GM23338 (cell line): ENCODE results near the gene ZBTB6.

Experiments used
- CREB1 ChIP-seq: fragments of 250-450 bp; sonication (Bioruptor Pico); IDR thresholded peaks from 2 replicates; pipeline ENCODE4 v1.5.0; 2020; ENCODE audit warnings: low read depth, mild to moderate bottlenecking, moderate library complexity
- EZH2 ChIP-seq: fragments of 200-600 bp; sonication (generic); IDR thresholded peaks from one replicate; pipeline ENCODE4 v1.8.0; 2017; ENCODE audit warnings: antibody characterized with exemption, mild to moderate bottlenecking, low read depth; ENCODE audit not compliant: unreplicated experiment
- EZH2phosphoT487 ChIP-seq: fragments of 200-600 bp; sonication (generic); IDR thresholded peaks from one replicate; pipeline ENCODE4 v1.8.1; 2018; ENCODE audit warnings: antibody characterized with exemption; ENCODE audit not compliant: unreplicated experiment
- JUNB ChIP-seq: IDR thresholded peaks from one replicate; pipeline ENCODE4 v1.6.1; 2016; ENCODE audit warnings: antibody characterized with exemption; ENCODE audit not compliant: unreplicated experiment
- NANOG ChIP-seq: IDR thresholded peaks from 2 replicates; pipeline ENCODE4 v1.6.1; 2016; ENCODE audit warnings: antibody characterized with exemption, borderline replicate concordance
- POLR2AphosphoS5 ChIP-seq: IDR thresholded peaks from 2 replicates; pipeline ENCODE4 v1.6.1; 2016; ENCODE audit warnings: antibody characterized with exemption, low read depth
- STAT1 ChIP-seq: IDR thresholded peaks from one replicate; pipeline ENCODE4 v1.6.1; 2016; ENCODE audit warnings: antibody characterized with exemption; ENCODE audit not compliant: unreplicated experiment
- ZNF114 ChIP-seq: fragments of 250-450 bp; sonication (Bioruptor Pico); IDR thresholded peaks from 2 replicates; pipeline ENCODE4 v1.5.0; 2020; ENCODE audit warnings: mild to moderate bottlenecking, moderate library complexity
- TF ChIP-seq, protein P1 (sequence below), 2 experiments: fragments of 200-600 bp in 1 of 2; sonication (generic) in 1 of 2; conservative IDR thresholded peaks; 2 replicates each; pipeline versions ENCODE4 v1.5.1 to v1.6.1; 2016 to 2017; ENCODE audit warnings: antibody characterized with exemption in 2 of 2, low read depth in 2 of 2, mild to moderate bottlenecking in 2 of 2, moderate library complexity in 1 of 2
- TF ChIP-seq, protein P2 (sequence below): IDR thresholded peaks from 2 replicates; pipeline ENCODE4 v1.6.1; 2016; ENCODE audit warnings: antibody characterized with exemption
- TF ChIP-seq, protein P3 (sequence below): IDR thresholded peaks from one replicate; pipeline ENCODE4 v1.6.1; 2018; ENCODE audit warnings: antibody characterized with exemption; ENCODE audit not compliant: unreplicated experiment

DNA sequence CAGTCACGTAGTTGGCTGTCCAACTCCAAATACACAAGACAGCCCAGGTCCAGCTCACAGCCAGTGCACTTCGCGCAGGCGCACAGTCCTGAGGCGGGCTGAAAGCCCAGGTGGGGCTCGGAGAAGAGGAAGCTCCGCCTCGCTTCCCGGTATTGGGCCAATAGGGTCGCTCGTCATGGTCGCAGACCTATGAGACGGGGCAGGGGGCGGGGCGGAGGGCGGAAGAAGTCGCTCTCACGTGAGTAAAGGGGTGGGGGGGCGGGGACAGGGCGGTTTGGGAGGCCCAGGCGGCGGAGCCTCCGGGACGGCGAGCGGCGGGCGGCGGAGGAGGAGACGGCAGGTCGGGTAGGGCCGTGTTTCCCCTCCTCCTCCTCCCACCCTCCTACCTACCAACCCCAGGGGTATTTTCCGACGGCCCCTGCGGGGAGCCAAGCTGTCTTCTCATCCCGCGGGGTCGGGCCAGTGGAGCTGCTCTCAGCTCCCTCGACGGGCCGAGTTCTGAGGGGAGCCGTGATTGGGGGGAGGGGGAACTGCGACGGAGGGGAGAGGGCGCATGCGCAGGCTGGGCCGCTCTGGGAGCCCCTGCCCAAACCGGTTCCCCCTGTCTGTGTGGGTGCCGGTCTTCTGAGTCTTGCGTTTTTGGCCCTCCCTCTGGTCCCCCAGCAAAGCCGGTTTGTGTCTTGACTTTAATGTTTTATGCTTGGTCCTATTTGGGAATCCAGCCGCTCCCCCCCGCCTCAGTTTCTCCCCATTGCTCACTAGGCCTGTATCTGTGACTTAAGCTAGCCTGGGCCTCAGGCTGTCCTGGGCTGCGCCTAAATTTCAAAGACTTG, 27.8 kb upstream of the ZBTB6 start, which contains the start of gene RABGAP1:
- TF ChIP-seq EZH2 (no peak), ZNF114 (CRISPR knock-in tag) (no peak), STAT1 (no peak), EZH2phosphoT487 (no peak), POLR2AphosphoS5 (peak; percentile 84), JUNB (no peak), CREB1 (CRISPR knock-in tag) (peak; percentile 66), NANOG (no peak)
- TF ChIP-seq, protein P1, sequence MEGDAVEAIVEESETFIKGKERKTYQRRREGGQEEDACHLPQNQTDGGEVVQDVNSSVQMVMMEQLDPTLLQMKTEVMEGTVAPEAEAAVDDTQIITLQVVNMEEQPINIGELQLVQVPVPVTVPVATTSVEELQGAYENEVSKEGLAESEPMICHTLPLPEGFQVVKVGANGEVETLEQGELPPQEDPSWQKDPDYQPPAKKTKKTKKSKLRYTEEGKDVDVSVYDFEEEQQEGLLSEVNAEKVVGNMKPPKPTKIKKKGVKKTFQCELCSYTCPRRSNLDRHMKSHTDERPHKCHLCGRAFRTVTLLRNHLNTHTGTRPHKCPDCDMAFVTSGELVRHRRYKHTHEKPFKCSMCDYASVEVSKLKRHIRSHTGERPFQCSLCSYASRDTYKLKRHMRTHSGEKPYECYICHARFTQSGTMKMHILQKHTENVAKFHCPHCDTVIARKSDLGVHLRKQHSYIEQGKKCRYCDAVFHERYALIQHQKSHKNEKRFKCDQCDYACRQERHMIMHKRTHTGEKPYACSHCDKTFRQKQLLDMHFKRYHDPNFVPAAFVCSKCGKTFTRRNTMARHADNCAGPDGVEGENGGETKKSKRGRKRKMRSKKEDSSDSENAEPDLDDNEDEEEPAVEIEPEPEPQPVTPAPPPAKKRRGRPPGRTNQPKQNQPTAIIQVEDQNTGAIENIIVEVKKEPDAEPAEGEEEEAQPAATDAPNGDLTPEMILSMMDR (conservative IDR thresholded peaks at IDR 0.05; ENCODE audit: low read depth in 2 of 2) = no peak
- TF ChIP-seq, protein P2, sequence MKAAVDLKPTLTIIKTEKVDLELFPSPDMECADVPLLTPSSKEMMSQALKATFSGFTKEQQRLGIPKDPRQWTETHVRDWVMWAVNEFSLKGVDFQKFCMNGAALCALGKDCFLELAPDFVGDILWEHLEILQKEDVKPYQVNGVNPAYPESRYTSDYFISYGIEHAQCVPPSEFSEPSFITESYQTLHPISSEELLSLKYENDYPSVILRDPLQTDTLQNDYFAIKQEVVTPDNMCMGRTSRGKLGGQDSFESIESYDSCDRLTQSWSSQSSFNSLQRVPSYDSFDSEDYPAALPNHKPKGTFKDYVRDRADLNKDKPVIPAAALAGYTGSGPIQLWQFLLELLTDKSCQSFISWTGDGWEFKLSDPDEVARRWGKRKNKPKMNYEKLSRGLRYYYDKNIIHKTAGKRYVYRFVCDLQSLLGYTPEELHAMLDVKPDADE = peak; percentile 10; the same call in 1 of the 2 replicates
- TF ChIP-seq, protein P3, sequence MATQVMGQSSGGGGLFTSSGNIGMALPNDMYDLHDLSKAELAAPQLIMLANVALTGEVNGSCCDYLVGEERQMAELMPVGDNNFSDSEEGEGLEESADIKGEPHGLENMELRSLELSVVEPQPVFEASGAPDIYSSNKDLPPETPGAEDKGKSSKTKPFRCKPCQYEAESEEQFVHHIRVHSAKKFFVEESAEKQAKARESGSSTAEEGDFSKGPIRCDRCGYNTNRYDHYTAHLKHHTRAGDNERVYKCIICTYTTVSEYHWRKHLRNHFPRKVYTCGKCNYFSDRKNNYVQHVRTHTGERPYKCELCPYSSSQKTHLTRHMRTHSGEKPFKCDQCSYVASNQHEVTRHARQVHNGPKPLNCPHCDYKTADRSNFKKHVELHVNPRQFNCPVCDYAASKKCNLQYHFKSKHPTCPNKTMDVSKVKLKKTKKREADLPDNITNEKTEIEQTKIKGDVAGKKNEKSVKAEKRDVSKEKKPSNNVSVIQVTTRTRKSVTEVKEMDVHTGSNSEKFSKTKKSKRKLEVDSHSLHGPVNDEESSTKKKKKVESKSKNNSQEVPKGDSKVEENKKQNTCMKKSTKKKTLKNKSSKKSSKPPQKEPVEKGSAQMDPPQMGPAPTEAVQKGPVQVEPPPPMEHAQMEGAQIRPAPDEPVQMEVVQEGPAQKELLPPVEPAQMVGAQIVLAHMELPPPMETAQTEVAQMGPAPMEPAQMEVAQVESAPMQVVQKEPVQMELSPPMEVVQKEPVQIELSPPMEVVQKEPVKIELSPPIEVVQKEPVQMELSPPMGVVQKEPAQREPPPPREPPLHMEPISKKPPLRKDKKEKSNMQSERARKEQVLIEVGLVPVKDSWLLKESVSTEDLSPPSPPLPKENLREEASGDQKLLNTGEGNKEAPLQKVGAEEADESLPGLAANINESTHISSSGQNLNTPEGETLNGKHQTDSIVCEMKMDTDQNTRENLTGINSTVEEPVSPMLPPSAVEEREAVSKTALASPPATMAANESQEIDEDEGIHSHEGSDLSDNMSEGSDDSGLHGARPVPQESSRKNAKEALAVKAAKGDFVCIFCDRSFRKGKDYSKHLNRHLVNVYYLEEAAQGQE = no peak
